Immature natural killer cell (primary cell): ENCODE measurements around the gene FETUB. TPM values are rescaled to one million over a fixed set of nuclear protein-coding genes. Genes with fewer than 3 reads are reported as not detected.

ENCODE experiments used
- DNase-seq, 3 donors: peaks; one replicate each; pipeline ENCODE4 v3.0.0; 2022; ENCODE audit warnings: mixed read lengths in 1 of 3
- H3K27ac Mint-ChIP-seq, 6 donors: one replicate each; pipeline ENCODE4 v1.8.0; 2020; ENCODE audit warnings: mixed read lengths in 6 of 6, mild to moderate bottlenecking in 5 of 6, inconsistent platforms in 4 of 6, moderate library complexity in 3 of 6
- H3K27me3 Mint-ChIP-seq, 3 donors: one replicate each; pipeline ENCODE4 v1.8.0; 2020 to 2021; ENCODE audit warnings: low read depth in 3 of 3, mild to moderate bottlenecking in 3 of 3, mixed read lengths in 3 of 3, moderate library complexity in 3 of 3, inconsistent platforms in 1 of 3
- H3K36me3 Mint-ChIP-seq, 3 donors: one replicate each; pipeline ENCODE4 v1.8.0; 2020; ENCODE audit warnings: mixed read lengths in 3 of 3, inconsistent platforms in 2 of 3, mild to moderate bottlenecking in 2 of 3
- H3K4me1 Mint-ChIP-seq, 2 donors: one replicate each; pipeline ENCODE4 v1.8.0; 2020; ENCODE audit warnings: inconsistent platforms in 2 of 2, mild to moderate bottlenecking in 2 of 2, mixed read lengths in 2 of 2, moderate library complexity in 1 of 2
- H3K4me3 Mint-ChIP-seq, 5 donors: one replicate each; pipeline ENCODE4 v1.8.0; 2020; ENCODE audit warnings: mild to moderate bottlenecking in 5 of 5, mixed read lengths in 5 of 5, inconsistent platforms in 3 of 5, moderate library complexity in 3 of 5
- H3K9me3 Mint-ChIP-seq, 6 donors: one replicate each; pipeline ENCODE4 v1.8.0; 2020; ENCODE audit warnings: mild to moderate bottlenecking in 6 of 6, mixed read lengths in 6 of 6, inconsistent platforms in 4 of 6, moderate library complexity in 3 of 6
- polyA plus RNA-seq, 3 donors: library from polyadenylated mRNA; unstranded; fragments of 300-500 nt; fragmentation: Illumina TruSeq; gene quantifications; one replicate each; pipeline ENCODE4 v1.2.3, GENCODE V29; 2021

The FETUB gene
- not detected for polyA plus RNA-seq

- Mint-ChIP-seq H3K27me3 (peaks cover 8 to 16% (median 10%) of the 10 kb centered on the region in 3 donors), H3K4me3 (no peak within 1 kb of the TSS), H3K4me1 (peaks cover 0 to 33% of the 10 kb centered on the region in 2 donors), H3K36me3 (no peaks in the 10 kb centered on the region), H3K9me3 (no peaks in the 10 kb centered on the region), H3K27ac (no peak within 1 kb of the TSS)
- no peak for DNase-seq
These were observed at the start of gene FETUB for GRCh38 chr3:186639778-186640472. FETUB (plus strand) TSS chr3:186640399; CDS start chr3:186640461, 62 bp downstream.

DNA sequence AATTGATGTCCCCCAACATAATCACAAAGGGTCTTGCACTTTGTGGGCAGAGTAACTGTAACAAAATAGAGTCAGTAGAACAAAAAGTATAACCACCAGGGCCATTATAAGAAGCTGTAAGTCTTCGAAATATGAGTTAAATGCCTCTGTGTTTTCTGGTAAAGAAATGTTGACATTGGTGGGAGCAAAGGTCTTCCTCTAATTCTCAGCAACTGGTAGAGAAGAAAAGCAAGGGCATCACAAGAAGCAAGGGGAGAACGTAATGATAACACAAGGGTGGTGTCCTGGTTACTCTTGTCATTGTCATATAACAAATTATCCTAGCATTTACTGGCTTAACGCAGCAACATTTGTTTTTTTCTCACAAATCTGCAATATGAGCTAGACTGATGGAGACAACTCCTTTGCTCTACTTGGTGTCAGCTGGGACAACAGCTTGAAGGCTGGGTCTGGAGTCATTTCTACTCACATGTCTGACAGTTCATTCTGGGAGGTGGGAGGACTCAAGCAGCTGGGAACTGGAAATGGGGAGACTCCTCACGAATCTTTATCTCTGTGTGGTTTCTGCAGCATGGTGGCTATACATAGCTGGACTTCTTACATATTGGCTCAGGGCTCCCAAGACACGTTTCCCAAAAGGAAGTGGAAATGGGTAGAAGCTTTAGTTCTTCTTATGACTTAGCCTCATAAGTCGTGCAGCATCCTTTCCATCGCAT, 49.5 kb upstream of the FETUB start:
- Mint-ChIP-seq H3K4me3 (no peak overlapping the region), H3K9me3 (no peaks in the 10 kb centered on the region), H3K36me3 (peaks cover 0 to 4% (median 0%) of the 10 kb centered on the region in 3 donors), H3K27me3 (peaks cover 0 to 3% (median 1%) of the 10 kb centered on the region in 3 donors), H3K27ac (no peak overlapping the region), H3K4me1 (no peaks in the 10 kb centered on the region)
- DNase-seq = no peak

GRCh38 chr3:186592682-186593081, 47.5 kb upstream of the FETUB start:
- Mint-ChIP-seq H3K4me1 (no peaks in the 10 kb centered on the region), H3K27me3 (peaks cover 0 to 5% (median 3%) of the 10 kb centered on the region in 3 donors), H3K27ac (no peak overlapping the region), H3K4me3 (no peak overlapping the region), H3K36me3 (no peaks in the 10 kb centered on the region), H3K9me3 (no peaks in the 10 kb centered on the region)
- DNase-seq = no peak

GRCh38 chr3:186593862-186594261, 46.3 kb upstream of the FETUB start:
- Mint-ChIP-seq H3K4me3 (no peak overlapping the region), H3K27me3 (peaks cover 1 to 7% (median 3%) of the 10 kb centered on the region in 3 donors), H3K27ac (no peak overlapping the region), H3K4me1 (no peaks in the 10 kb centered on the region), H3K36me3 (no peaks in the 10 kb centered on the region), H3K9me3 (no peaks in the 10 kb centered on the region)
- no peak for DNase-seq

DNA sequence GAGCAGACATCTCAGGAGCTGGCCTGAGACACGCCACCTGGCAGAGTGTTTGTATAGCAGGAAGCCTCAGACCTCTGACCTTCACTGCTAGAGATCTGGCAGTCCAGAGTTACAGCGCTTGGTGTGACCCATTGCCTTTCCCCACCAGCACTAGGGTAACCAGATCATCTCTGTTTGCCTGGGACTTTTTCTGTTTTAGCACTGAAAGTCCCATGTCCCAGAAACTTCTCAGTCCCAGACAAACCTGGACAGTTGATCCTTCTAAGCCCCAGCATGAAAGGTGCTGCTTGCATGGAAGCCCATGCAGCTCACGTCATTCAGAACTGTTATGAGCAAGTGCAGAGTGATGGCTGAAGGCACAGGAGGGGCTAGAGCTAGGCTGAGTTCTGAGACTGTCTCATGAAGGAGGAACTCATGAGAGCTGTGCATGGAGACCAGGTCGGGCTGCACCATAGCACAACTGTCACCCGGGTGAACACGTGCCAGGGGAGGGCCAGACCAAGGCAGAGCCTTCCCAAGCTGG, 45.5 kb upstream of the FETUB start:
- no peaks in the 10 kb centered on the region for H3K36me3 Mint-ChIP-seq
- no peak for DNase-seq
- no peaks in the 10 kb centered on the region for H3K4me1 Mint-ChIP-seq
- H3K27ac Mint-ChIP-seq = no peak overlapping the region
- peaks cover 1 to 11% (median 3%) of the 10 kb centered on the region in 3 donors for H3K27me3 Mint-ChIP-seq
- no peaks in the 10 kb centered on the region for H3K9me3 Mint-ChIP-seq
- H3K4me3 Mint-ChIP-seq = no peak overlapping the region

GRCh38 chr3:186596568-186597287, 43.5 kb upstream of the FETUB start:
- H3K4me3 Mint-ChIP-seq = no peak overlapping the region
- H3K4me1 Mint-ChIP-seq = no peaks in the 10 kb centered on the region
- no peak for DNase-seq
- no peaks in the 10 kb centered on the region for H3K36me3 Mint-ChIP-seq
- H3K27me3 Mint-ChIP-seq = peaks cover 1 to 11% (median 6%) of the 10 kb centered on the region in 3 donors
- no peak overlapping the region for H3K27ac Mint-ChIP-seq
- no peaks in the 10 kb centered on the region for H3K9me3 Mint-ChIP-seq

DNA sequence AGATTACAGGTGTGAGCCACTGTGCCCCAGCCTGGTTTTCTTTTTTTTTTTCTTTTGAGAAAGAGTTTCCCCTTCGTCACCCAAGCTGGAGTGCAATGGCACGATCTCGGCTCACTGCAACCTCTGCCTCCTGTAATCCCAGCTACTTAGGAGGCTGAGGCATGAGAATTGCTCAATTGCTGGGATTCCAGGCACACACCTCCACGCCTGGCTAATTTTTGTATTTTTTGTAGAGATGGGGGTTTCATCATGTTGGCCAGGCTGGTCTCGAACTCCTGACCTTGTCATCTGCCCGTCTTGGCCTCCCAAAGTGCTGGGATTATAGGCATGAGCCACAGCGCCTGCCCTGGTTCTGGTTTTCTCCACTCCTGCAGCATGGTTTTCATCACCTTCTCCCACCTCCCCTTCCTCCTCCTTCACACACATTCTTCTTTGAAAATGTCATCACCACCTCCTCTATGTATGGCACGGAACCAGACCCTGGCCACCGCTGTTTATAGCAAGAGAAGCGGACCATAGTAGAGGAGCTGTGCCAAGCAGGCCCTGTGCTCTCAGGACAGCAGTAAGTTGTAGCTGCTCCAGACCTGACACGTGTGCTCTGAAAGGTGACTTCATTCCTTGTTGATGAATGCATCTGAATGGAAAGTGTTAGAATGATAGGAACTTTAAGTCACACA, 42.0 kb upstream of the FETUB start:
- no peak overlapping the region for H3K4me3 Mint-ChIP-seq
- H3K9me3 Mint-ChIP-seq = no peaks in the 10 kb centered on the region
- H3K27ac Mint-ChIP-seq = no peak overlapping the region

DNA sequence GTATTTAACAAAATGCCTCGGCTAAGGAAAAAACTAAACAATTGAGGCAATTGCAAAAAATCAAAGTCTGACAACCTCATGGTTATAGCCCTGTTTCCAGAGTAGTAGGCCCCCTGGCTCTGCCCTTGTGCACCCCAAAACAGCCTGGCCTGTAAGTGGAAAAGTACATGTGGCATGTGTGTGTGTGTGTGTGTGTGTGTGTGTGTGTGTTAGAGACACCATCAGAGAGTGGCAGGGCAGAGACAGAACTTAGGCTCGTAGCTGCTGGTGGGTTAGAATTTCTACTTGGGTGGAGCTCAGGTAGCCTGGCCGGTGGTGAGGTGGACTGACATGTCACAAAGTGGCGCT, 41.4 kb upstream of the FETUB start:
- Mint-ChIP-seq H3K9me3 (no peaks in the 10 kb centered on the region), H3K27me3 (peaks cover 1 to 15% (median 7%) of the 10 kb centered on the region in 3 donors), H3K4me3 (no peak overlapping the region), H3K4me1 (no peaks in the 10 kb centered on the region), H3K36me3 (no peaks in the 10 kb centered on the region), H3K27ac (no peak overlapping the region)
- DNase-seq = no peak

More for the DNA sequence above, 42.0 kb upstream of the FETUB start:
- Mint-ChIP-seq H3K4me1 (no peaks in the 10 kb centered on the region), H3K27me3 (peaks cover 1 to 15% (median 7%) of the 10 kb centered on the region in 3 donors), H3K36me3 (no peaks in the 10 kb centered on the region)
- no peak for DNase-seq

DNA sequence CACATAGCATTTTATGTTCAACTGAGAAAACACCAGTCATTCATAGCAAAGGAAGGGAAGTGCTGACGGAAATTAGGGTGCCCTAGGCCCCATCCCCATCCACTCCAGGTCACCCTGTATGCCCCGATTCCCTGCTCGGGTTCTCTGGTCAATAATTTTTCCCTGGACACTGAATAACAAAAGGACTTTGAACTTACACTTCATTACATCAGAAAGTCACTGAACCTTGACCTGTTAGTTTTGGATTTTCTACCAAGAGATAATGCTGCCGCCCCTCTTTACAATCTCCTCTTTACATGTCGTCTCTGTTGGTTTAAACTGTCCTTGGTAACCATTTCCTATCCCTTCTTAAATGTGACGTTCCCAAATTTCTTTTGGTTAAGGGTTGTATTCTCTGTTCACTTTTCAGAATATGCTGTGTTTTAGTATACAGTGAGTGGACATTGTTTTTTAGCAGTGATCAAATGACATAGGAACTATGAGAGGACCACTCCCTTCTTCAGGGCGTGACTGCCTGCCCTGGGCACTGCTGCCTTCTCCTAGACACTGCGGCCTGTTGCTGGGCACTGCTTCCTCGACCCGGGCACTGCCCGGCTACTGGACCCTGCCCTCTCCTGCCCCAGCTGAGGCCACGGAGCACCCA, 40.9 kb upstream of the FETUB start:
- no peaks in the 10 kb centered on the region for H3K4me1 Mint-ChIP-seq
- no peak overlapping the region for H3K4me3 Mint-ChIP-seq
- no peak for DNase-seq
- H3K36me3 Mint-ChIP-seq = no peaks in the 10 kb centered on the region
- H3K27ac Mint-ChIP-seq = no peak overlapping the region
- H3K27me3 Mint-ChIP-seq = peaks cover 1 to 15% (median 6%) of the 10 kb centered on the region in 3 donors
- no peaks in the 10 kb centered on the region for H3K9me3 Mint-ChIP-seq

GRCh38 chr3:186599785-186600166, 40.4 kb upstream of the FETUB start:
- H3K4me1 Mint-ChIP-seq = no peaks in the 10 kb centered on the region
- no peak overlapping the region for H3K4me3 Mint-ChIP-seq
- H3K36me3 Mint-ChIP-seq = no peaks in the 10 kb centered on the region
- DNase-seq = no peak
- H3K9me3 Mint-ChIP-seq = no peaks in the 10 kb centered on the region
- H3K27me3 Mint-ChIP-seq = peaks cover 1 to 15% (median 6%) of the 10 kb centered on the region in 3 donors
- no peak overlapping the region for H3K27ac Mint-ChIP-seq

- Mint-ChIP-seq H3K9me3 (no peaks in the 10 kb centered on the region), H3K36me3 (no peaks in the 10 kb centered on the region), H3K4me3 (no peak overlapping the region), H3K27ac (no peak overlapping the region), H3K4me1 (no peaks in the 10 kb centered on the region), H3K27me3 (peaks cover 1 to 15% (median 6%) of the 10 kb centered on the region in 3 donors)
- no peak for DNase-seq
These were observed 39.3 kb upstream of the FETUB start for GRCh38 chr3:186600896-186601295.

GRCh38 chr3:186603159-186603558, 37.0 kb upstream of the FETUB start:
- no peaks in the 10 kb centered on the region for H3K36me3 Mint-ChIP-seq
- H3K9me3 Mint-ChIP-seq = no peaks in the 10 kb centered on the region
- H3K27ac Mint-ChIP-seq = no peak overlapping the region
- H3K4me3 Mint-ChIP-seq = no peak overlapping the region
- DNase-seq = no peak
- peaks cover 3 to 11% (median 5%) of the 10 kb centered on the region in 3 donors for H3K27me3 Mint-ChIP-seq
- H3K4me1 Mint-ChIP-seq = no peaks in the 10 kb centered on the region

GRCh38 chr3:186605078-186605477, 35.1 kb upstream of the FETUB start:
- Mint-ChIP-seq H3K4me3 (no peak overlapping the region), H3K4me1 (no peaks in the 10 kb centered on the region), H3K9me3 (no peaks in the 10 kb centered on the region), H3K27ac (no peak overlapping the region), H3K36me3 (no peaks in the 10 kb centered on the region), H3K27me3 (peaks cover 1 to 6% (median 5%) of the 10 kb centered on the region in 3 donors)
- DNase-seq = no peak
